ENCODE measurements around the gene AKIRIN2.
"Not testable (repeated sequence)": the region's sequence is repeated elsewhere in the genome, so short reads cannot be mapped to it uniquely, and the experiment has no call there.

The AKIRIN2 gene

GRCh38 chr6:87716928-87717614 lies 15.0 kb upstream of the AKIRIN2 start:
- TF ChIP-seq CTCF (conservative IDR thresholded peaks at IDR 0.05; ENCODE audit: control insufficient read depth, insufficient read depth, low read depth, low read length), result no peak
- DNase-seq (ENCODE audit: low read depth), result no peak
- no peak overlapping the region for H3K4me3 ChIP-seq (ENCODE audit: control insufficient read depth, low read depth, low read length)

GRCh38 chr6:87714093-87714842 lies 12.2 kb upstream of the AKIRIN2 start:
- no peak for TF ChIP-seq CTCF (conservative IDR thresholded peaks at IDR 0.05; ENCODE audit: control insufficient read depth, insufficient read depth, low read depth, low read length)
- no peak overlapping the region for H3K4me3 ChIP-seq (ENCODE audit: control insufficient read depth, low read depth, low read length)
- DNase-seq (ENCODE audit: low read depth), result peak; percentile 94

- not testable (repeated sequence) for H3K4me3 ChIP-seq (ENCODE audit: control insufficient read depth, low read depth, low read length); DNase-seq (ENCODE audit: low read depth)
These were observed 10.7 kb upstream of the AKIRIN2 start for GRCh38 chr6:87712713-87713112.

GRCh38 chr6:87710090-87710489 lies 8.1 kb upstream of the AKIRIN2 start:
- TF ChIP-seq CTCF (conservative IDR thresholded peaks at IDR 0.05; ENCODE audit: control insufficient read depth, insufficient read depth, low read depth, low read length), result no peak
- DNase-seq (ENCODE audit: low read depth), result no peak
- no peak overlapping the region for H3K4me3 ChIP-seq (ENCODE audit: control insufficient read depth, low read depth, low read length)

GRCh38 chr6:87708581-87709427 lies 6.8 kb upstream of the AKIRIN2 start:
- DNase-seq (ENCODE audit: low read depth); H3K4me3 ChIP-seq (ENCODE audit: control insufficient read depth, low read depth, low read length): not testable (repeated sequence)

- no peak for TF ChIP-seq CTCF (conservative IDR thresholded peaks at IDR 0.05; ENCODE audit: control insufficient read depth, insufficient read depth, low read depth, low read length)
- peak; percentile 55 for DNase-seq (ENCODE audit: low read depth)
- H3K4me3 ChIP-seq (ENCODE audit: control insufficient read depth, low read depth, low read length), result no peak overlapping the region
These were observed 4.3 kb upstream of the AKIRIN2 start for GRCh38 chr6:87706187-87706966.

- H3K4me3 ChIP-seq (ENCODE audit: control insufficient read depth, low read depth, low read length), result no peak overlapping the region
- no peak for DNase-seq (ENCODE audit: low read depth)
- TF ChIP-seq CTCF (conservative IDR thresholded peaks at IDR 0.05; ENCODE audit: control insufficient read depth, insufficient read depth, low read depth, low read length), result no peak
These were observed 3.1 kb upstream of the AKIRIN2 start for GRCh38 chr6:87705070-87705691.

- DNase-seq (ENCODE audit: low read depth), result peak; percentile 50
- peak overlapping the region; percentile 84 for H3K4me3 ChIP-seq (ENCODE audit: control insufficient read depth, low read depth, low read length)
These were observed 1.0 kb upstream of the AKIRIN2 start for GRCh38 chr6:87703039-87703438.
